ENCODE data around the gene HIVEP1. TPM values are rescaled to one million over a fixed set of nuclear protein-coding genes. Genes with fewer than 3 reads are reported as not detected.

HIVEP1 gene
- total RNA-seq, 3 donors from 2014 or later = 24.2 to 26.1 (median 25.8) TPM

- ATAC-seq (no peak), DNase-seq (no peak)
- no peaks in the 10 kb centered on the region for H3K9me3 Mint-ChIP-seq
- H3K4me1 Mint-ChIP-seq (ENCODE audit: low read depth) = peaks cover 24% of the 10 kb centered on the region
- no peak overlapping the region for H3K4me3 Mint-ChIP-seq
- H3K27me3 Mint-ChIP-seq (ENCODE audit: low read depth) = no peaks in the 10 kb centered on the region
- peaks cover 2% of the 10 kb centered on the region for H3K36me3 Mint-ChIP-seq (ENCODE audit: insufficient read depth)
Measured at GRCh38 chr6:12007473-12007872, 4.6 kb upstream of the HIVEP1 start.

- H3K4me3 Mint-ChIP-seq = peak overlapping the region; percentile 97
- DNase-seq (no peak), ATAC-seq (no peak)
- peaks cover 2% of the 10 kb centered on the region for H3K36me3 Mint-ChIP-seq (ENCODE audit: insufficient read depth)
- no peaks in the 10 kb centered on the region for H3K9me3 Mint-ChIP-seq
- H3K4me1 Mint-ChIP-seq (ENCODE audit: low read depth) = peaks cover 24% of the 10 kb centered on the region
- H3K27me3 Mint-ChIP-seq (ENCODE audit: low read depth) = no peaks in the 10 kb centered on the region
Measured at GRCh38 chr6:12007887-12008286, 4.2 kb upstream of the HIVEP1 start.

GRCh38 chr6:12008366-12009179 is 3.5 kb upstream of the HIVEP1 start:
- Mint-ChIP-seq H3K9me3 (no peaks in the 10 kb centered on the region), H3K4me3 (peak overlapping the region; percentile 97), H3K27me3 (ENCODE audit: low read depth) (no peaks in the 10 kb centered on the region), H3K4me1 (ENCODE audit: low read depth) (peaks cover 30% of the 10 kb centered on the region), H3K36me3 (ENCODE audit: insufficient read depth) (peaks cover 2% of the 10 kb centered on the region)
- DNase-seq (peak; percentile 76), ATAC-seq (peak; percentile 32 to 41)

GRCh38 chr6:12009180-12009685 is 2.9 kb upstream of the HIVEP1 start:
- Mint-ChIP-seq H3K27me3 (ENCODE audit: low read depth) (no peaks in the 10 kb centered on the region), H3K36me3 (ENCODE audit: insufficient read depth) (peaks cover 2% of the 10 kb centered on the region), H3K4me1 (ENCODE audit: low read depth) (peaks cover 34% of the 10 kb centered on the region), H3K4me3 (peak overlapping the region; percentile 92), H3K9me3 (no peaks in the 10 kb centered on the region)
- DNase-seq (no peak), ATAC-seq (no peak)

- no peak for ATAC-seq
- H3K36me3 Mint-ChIP-seq (ENCODE audit: insufficient read depth) = peaks cover 9% of the 10 kb centered on the region
- H3K4me1 Mint-ChIP-seq (ENCODE audit: low read depth) = peaks cover 43% of the 10 kb centered on the region
- H3K27me3 Mint-ChIP-seq (ENCODE audit: low read depth) = no peaks in the 10 kb centered on the region
- DNase-seq = no peak
- peaks cover 5% of the 10 kb centered on the region for H3K9me3 Mint-ChIP-seq
- peak overlapping the region; percentile 92 for H3K4me3 Mint-ChIP-seq
Measured at GRCh38 chr6:12009876-12010634, 2.1 kb upstream of the HIVEP1 start.

- peak overlapping the region; percentile 92 for H3K4me3 Mint-ChIP-seq
- ATAC-seq (peak; percentile 27 to 32), DNase-seq (no peak)
- H3K27me3 Mint-ChIP-seq (ENCODE audit: low read depth) = no peaks in the 10 kb centered on the region
- H3K36me3 Mint-ChIP-seq (ENCODE audit: insufficient read depth) = peaks cover 9% of the 10 kb centered on the region
- peaks cover 49% of the 10 kb centered on the region for H3K4me1 Mint-ChIP-seq (ENCODE audit: low read depth)
- peaks cover 5% of the 10 kb centered on the region for H3K9me3 Mint-ChIP-seq
Measured at GRCh38 chr6:12010635-12011275, 1.4 kb upstream of the HIVEP1 start.

GRCh38 chr6:12011276-12012037 is 655 bp upstream of the HIVEP1 start:
- Mint-ChIP-seq H3K36me3 (ENCODE audit: insufficient read depth) (peaks cover 11% of the 10 kb centered on the region), H3K4me3 (peak overlapping the region; percentile 92), H3K4me1 (ENCODE audit: low read depth) (peaks cover 54% of the 10 kb centered on the region), H3K9me3 (peaks cover 5% of the 10 kb centered on the region), H3K27me3 (ENCODE audit: low read depth) (no peaks in the 10 kb centered on the region)
- peak; percentile 71 to 73 for ATAC-seq
- peak; percentile 95 for DNase-seq

GRCh38 chr6:12012558-12013306 is 620 bp downstream of the HIVEP1 start:
- H3K27me3 Mint-ChIP-seq (ENCODE audit: low read depth) = no peaks in the 10 kb centered on the region
- H3K9me3 Mint-ChIP-seq = peaks cover 5% of the 10 kb centered on the region
- ATAC-seq (peak; percentile 23 to 31), DNase-seq (peak; percentile 62)
- peak overlapping the region; percentile 94 for H3K4me3 Mint-ChIP-seq
- peaks cover 58% of the 10 kb centered on the region for H3K4me1 Mint-ChIP-seq (ENCODE audit: low read depth)
- peaks cover 23% of the 10 kb centered on the region for H3K36me3 Mint-ChIP-seq (ENCODE audit: insufficient read depth)

- no peaks in the 10 kb centered on the region for H3K27me3 Mint-ChIP-seq (ENCODE audit: low read depth)
- H3K4me3 Mint-ChIP-seq = peak overlapping the region; percentile 94
- ATAC-seq (no peak), DNase-seq (no peak)
- peaks cover 5% of the 10 kb centered on the region for H3K9me3 Mint-ChIP-seq
- H3K4me1 Mint-ChIP-seq (ENCODE audit: low read depth) = peaks cover 53% of the 10 kb centered on the region
- H3K36me3 Mint-ChIP-seq (ENCODE audit: insufficient read depth) = peaks cover 26% of the 10 kb centered on the region
Measured at GRCh38 chr6:12013307-12013719, 1.2 kb downstream of the HIVEP1 start.

- Mint-ChIP-seq H3K36me3 (ENCODE audit: insufficient read depth) (peaks cover 30% of the 10 kb centered on the region), H3K4me3 (peak overlapping the region; percentile 94), H3K4me1 (ENCODE audit: low read depth) (peaks cover 54% of the 10 kb centered on the region)
Measured at GRCh38 chr6:12014027-12014872, 2.1 kb downstream of the HIVEP1 start.

GRCh38 chr6:12014873-12015149 is 2.7 kb downstream of the HIVEP1 start:
- no peak overlapping the region for H3K4me3 Mint-ChIP-seq
- H3K9me3 Mint-ChIP-seq = peaks cover 5% of the 10 kb centered on the region
- peaks cover 30% of the 10 kb centered on the region for H3K36me3 Mint-ChIP-seq (ENCODE audit: insufficient read depth)
- peaks cover 53% of the 10 kb centered on the region for H3K4me1 Mint-ChIP-seq (ENCODE audit: low read depth)
- ATAC-seq = no peak
- H3K27me3 Mint-ChIP-seq (ENCODE audit: low read depth) = no peaks in the 10 kb centered on the region
- no peak for DNase-seq

More at GRCh38 chr6:12014027-12014872, 2.1 kb downstream of the HIVEP1 start:
- no peak for ATAC-seq
- Mint-ChIP-seq H3K27me3 (ENCODE audit: low read depth) (no peaks in the 10 kb centered on the region), H3K9me3 (peaks cover 5% of the 10 kb centered on the region)
- no peak for DNase-seq

- ATAC-seq (no peak), DNase-seq (no peak)
- Mint-ChIP-seq H3K4me3 (no peak overlapping the region), H3K36me3 (ENCODE audit: insufficient read depth) (peaks cover 44% of the 10 kb centered on the region), H3K27me3 (ENCODE audit: low read depth) (no peaks in the 10 kb centered on the region), H3K4me1 (ENCODE audit: low read depth) (peaks cover 55% of the 10 kb centered on the region), H3K9me3 (peaks cover 5% of the 10 kb centered on the region)
Measured at GRCh38 chr6:12017263-12017662, 5.2 kb downstream of the HIVEP1 start.

Data from activated T-cell treated with anti-CD3 and anti-CD28 coated beads, Interleukin-2, amount 50 U/mL, for 4 hours (primary cell).